ENCODE results near the gene MAGI2.

MAGI2 gene

DNA sequence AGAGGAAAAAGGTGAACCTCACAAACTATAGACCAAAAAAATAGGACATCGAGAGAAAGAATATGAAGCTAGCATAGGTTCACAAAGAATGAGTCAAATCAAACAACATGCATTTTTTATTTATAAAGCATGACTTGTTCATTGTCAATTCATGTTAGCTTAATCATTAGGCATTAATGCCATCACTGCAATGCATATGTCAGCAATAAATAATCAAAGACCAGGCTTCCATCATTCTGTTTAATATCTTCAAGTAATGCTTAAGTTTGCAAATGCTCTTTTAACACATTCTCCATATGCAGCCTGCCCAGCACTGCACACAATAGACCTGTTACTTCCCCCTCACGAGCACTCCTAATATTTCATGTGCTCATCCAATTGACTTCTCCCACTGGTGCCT, 8.9 kb upstream of the MAGI2 start:
- Histone ChIP-seq H3K4me2 (ENCODE audit: low read length) (no peak overlapping the region), H3K27me3 (ENCODE audit: control insufficient read depth, low read length) (no peaks in the 10 kb centered on the region), H3K9me2 (replicated peaks; ENCODE audit: control insufficient read depth, low read length) (no peaks in the 10 kb centered on the region), H3F3A (ENCODE audit: control insufficient read depth, insufficient read depth) (no peaks in the 10 kb centered on the region), H3K4me1 (ENCODE audit: control insufficient read depth, low read length) (no peaks in the 10 kb centered on the region), H3K36me3 (ENCODE audit: control insufficient read depth, low read length) (no peaks in the 10 kb centered on the region), H4K20me1 (ENCODE audit: control insufficient read depth, insufficient read depth, low read depth, low read length) (no peaks in the 10 kb centered on the region), H3K9me3 (ENCODE audit: control insufficient read depth, insufficient read depth, low read length) (no peaks in the 10 kb centered on the region), H3K79me2 (ENCODE audit: control insufficient read depth, low read length) (no peaks in the 10 kb centered on the region), H3K27ac (ENCODE audit: low read depth, low read length) (no peak overlapping the region), H3K4me3 (ENCODE audit: low read length) (no peak overlapping the region)
- no peak for TF ChIP-seq EZH2phosphoT487 (IDR thresholded peaks at IDR 0.05; ENCODE audit: borderline replicate concordance, low read length)
- TF ChIP-seq, protein P1, sequence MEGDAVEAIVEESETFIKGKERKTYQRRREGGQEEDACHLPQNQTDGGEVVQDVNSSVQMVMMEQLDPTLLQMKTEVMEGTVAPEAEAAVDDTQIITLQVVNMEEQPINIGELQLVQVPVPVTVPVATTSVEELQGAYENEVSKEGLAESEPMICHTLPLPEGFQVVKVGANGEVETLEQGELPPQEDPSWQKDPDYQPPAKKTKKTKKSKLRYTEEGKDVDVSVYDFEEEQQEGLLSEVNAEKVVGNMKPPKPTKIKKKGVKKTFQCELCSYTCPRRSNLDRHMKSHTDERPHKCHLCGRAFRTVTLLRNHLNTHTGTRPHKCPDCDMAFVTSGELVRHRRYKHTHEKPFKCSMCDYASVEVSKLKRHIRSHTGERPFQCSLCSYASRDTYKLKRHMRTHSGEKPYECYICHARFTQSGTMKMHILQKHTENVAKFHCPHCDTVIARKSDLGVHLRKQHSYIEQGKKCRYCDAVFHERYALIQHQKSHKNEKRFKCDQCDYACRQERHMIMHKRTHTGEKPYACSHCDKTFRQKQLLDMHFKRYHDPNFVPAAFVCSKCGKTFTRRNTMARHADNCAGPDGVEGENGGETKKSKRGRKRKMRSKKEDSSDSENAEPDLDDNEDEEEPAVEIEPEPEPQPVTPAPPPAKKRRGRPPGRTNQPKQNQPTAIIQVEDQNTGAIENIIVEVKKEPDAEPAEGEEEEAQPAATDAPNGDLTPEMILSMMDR (IDR thresholded peaks at IDR 0.05; ENCODE audit: low read depth, low read length, poor library complexity, severe bottlenecking) = no peak

DNA sequence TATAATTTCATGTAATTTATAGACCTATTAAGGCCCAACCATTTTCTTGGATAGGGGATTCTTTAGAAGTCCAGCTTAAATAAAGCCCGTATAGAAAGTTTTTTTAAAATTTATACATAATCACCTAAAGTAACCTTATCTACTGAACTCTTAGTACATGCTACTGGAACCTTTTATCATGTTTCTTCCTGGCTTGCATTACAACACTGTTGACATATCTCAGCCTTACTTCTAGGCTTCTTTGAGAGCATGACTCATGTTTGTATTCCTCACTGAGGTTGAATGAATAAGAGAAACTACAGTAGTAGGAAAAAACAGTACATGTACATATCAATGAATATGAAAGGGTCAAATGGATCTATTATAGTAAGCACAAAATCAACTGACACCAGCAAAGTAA, 8.2 kb upstream of the MAGI2 start:
- H3K9me2 ChIP-seq (replicated peaks; ENCODE audit: control insufficient read depth, low read length) = no peaks in the 10 kb centered on the region
- no peak overlapping the region for H3K27ac ChIP-seq (ENCODE audit: low read depth, low read length)
- H4K20me1 ChIP-seq (ENCODE audit: control insufficient read depth, insufficient read depth, low read depth, low read length) = no peaks in the 10 kb centered on the region
- no peak overlapping the region for H3K4me2 ChIP-seq (ENCODE audit: low read length)
- H3K4me3 ChIP-seq (ENCODE audit: low read length) = no peak overlapping the region
- H3K9me3 ChIP-seq (ENCODE audit: control insufficient read depth, insufficient read depth, low read length) = no peaks in the 10 kb centered on the region
- no peaks in the 10 kb centered on the region for H3F3A ChIP-seq (ENCODE audit: control insufficient read depth, insufficient read depth)
- H3K79me2 ChIP-seq (ENCODE audit: control insufficient read depth, low read length) = no peaks in the 10 kb centered on the region
- H3K36me3 ChIP-seq (ENCODE audit: control insufficient read depth, low read length) = no peaks in the 10 kb centered on the region
- TF ChIP-seq, protein P1 (IDR thresholded peaks at IDR 0.05; ENCODE audit: low read depth, low read length, poor library complexity, severe bottlenecking) = no peak
- no peak for TF ChIP-seq EZH2phosphoT487 (IDR thresholded peaks at IDR 0.05; ENCODE audit: borderline replicate concordance, low read length)
- no peaks in the 10 kb centered on the region for H3K27me3 ChIP-seq (ENCODE audit: control insufficient read depth, low read length)
- no peaks in the 10 kb centered on the region for H3K4me1 ChIP-seq (ENCODE audit: control insufficient read depth, low read length)

DNA sequence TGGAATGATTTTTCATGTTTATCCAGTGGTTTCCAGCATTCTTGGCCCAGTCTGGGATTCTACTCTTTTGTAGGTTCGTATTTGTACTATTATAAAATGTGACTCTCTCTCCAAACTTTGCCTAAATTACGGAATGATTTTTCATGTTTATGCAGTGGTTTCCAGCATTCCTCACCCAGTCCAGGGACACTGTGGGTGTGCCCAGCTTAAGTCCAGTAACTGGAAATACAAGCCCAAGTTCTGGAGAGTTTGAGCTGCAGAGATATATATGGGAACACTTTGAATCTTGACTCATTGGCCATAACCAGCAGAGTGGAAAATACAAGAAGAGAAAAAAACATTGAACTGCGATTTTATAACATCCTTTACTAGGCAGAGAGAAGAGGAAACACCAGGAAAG, 5.9 kb upstream of the MAGI2 start:
- H3K36me3 ChIP-seq (ENCODE audit: control insufficient read depth, low read length) = no peaks in the 10 kb centered on the region
- TF ChIP-seq, protein P1 (IDR thresholded peaks at IDR 0.05; ENCODE audit: low read depth, low read length, poor library complexity, severe bottlenecking) = no peak
- TF ChIP-seq EZH2phosphoT487 (IDR thresholded peaks at IDR 0.05; ENCODE audit: borderline replicate concordance, low read length) = no peak
- no peaks in the 10 kb centered on the region for H4K20me1 ChIP-seq (ENCODE audit: control insufficient read depth, insufficient read depth, low read depth, low read length)
- no peak overlapping the region for H3K4me3 ChIP-seq (ENCODE audit: low read length)
- H3K4me2 ChIP-seq (ENCODE audit: low read length) = no peak overlapping the region
- no peak overlapping the region for H3K27ac ChIP-seq (ENCODE audit: low read depth, low read length)
- no peaks in the 10 kb centered on the region for H3K27me3 ChIP-seq (ENCODE audit: control insufficient read depth, low read length)
- no peaks in the 10 kb centered on the region for H3K9me3 ChIP-seq (ENCODE audit: control insufficient read depth, insufficient read depth, low read length)
- no peaks in the 10 kb centered on the region for H3K79me2 ChIP-seq (ENCODE audit: control insufficient read depth, low read length)
- H3F3A ChIP-seq (ENCODE audit: control insufficient read depth, insufficient read depth) = no peaks in the 10 kb centered on the region
- no peaks in the 10 kb centered on the region for H3K9me2 ChIP-seq (replicated peaks; ENCODE audit: control insufficient read depth, low read length)
- H3K4me1 ChIP-seq (ENCODE audit: control insufficient read depth, low read length) = no peaks in the 10 kb centered on the region

DNA sequence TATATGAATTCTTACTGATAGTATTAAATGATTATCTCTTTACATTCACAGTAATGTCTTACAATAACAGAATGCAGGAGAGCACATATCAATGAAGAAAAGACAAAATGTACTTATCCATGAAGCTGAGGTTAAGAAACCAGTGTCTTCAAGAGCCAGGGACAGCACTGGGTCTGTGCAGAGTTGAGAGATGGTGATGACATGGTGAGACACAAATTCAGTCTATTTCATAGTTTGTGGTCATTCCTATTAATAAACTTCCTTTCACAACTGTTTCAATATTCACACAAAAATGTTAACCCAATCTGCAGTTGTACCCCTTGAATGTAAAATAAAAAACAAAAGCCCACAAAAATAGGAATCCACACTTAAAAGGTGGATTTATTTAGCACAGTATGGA, 5.3 kb upstream of the MAGI2 start:
- Histone ChIP-seq H3K79me2 (ENCODE audit: control insufficient read depth, low read length) (no peaks in the 10 kb centered on the region), H3K9me3 (ENCODE audit: control insufficient read depth, insufficient read depth, low read length) (peaks cover under 1% of the 10 kb centered on the region; the same call in 1 of the 2 replicates), H3K36me3 (ENCODE audit: control insufficient read depth, low read length) (no peaks in the 10 kb centered on the region), H3K27me3 (ENCODE audit: control insufficient read depth, low read length) (no peaks in the 10 kb centered on the region), H4K20me1 (ENCODE audit: control insufficient read depth, insufficient read depth, low read depth, low read length) (no peaks in the 10 kb centered on the region), H3K4me3 (ENCODE audit: low read length) (no peak overlapping the region), H3K27ac (ENCODE audit: low read depth, low read length) (no peak overlapping the region), H3K4me1 (ENCODE audit: control insufficient read depth, low read length) (no peaks in the 10 kb centered on the region), H3F3A (ENCODE audit: control insufficient read depth, insufficient read depth) (no peaks in the 10 kb centered on the region), H3K9me2 (replicated peaks; ENCODE audit: control insufficient read depth, low read length) (no peaks in the 10 kb centered on the region), H3K4me2 (ENCODE audit: low read length) (no peak overlapping the region)
- TF ChIP-seq, protein P1 (IDR thresholded peaks at IDR 0.05; ENCODE audit: low read depth, low read length, poor library complexity, severe bottlenecking) = no peak
- TF ChIP-seq EZH2phosphoT487 (IDR thresholded peaks at IDR 0.05; ENCODE audit: borderline replicate concordance, low read length) = no peak
